ENCODE results near the gene WIPF2. TPM values are rescaled to one million over a fixed set of nuclear protein-coding genes. Genes with fewer than 3 reads are reported as not detected.

WIPF2 gene
- polyA plus RNA-seq, 1 donor from 2014 or later: 11.4 TPM

DNA sequence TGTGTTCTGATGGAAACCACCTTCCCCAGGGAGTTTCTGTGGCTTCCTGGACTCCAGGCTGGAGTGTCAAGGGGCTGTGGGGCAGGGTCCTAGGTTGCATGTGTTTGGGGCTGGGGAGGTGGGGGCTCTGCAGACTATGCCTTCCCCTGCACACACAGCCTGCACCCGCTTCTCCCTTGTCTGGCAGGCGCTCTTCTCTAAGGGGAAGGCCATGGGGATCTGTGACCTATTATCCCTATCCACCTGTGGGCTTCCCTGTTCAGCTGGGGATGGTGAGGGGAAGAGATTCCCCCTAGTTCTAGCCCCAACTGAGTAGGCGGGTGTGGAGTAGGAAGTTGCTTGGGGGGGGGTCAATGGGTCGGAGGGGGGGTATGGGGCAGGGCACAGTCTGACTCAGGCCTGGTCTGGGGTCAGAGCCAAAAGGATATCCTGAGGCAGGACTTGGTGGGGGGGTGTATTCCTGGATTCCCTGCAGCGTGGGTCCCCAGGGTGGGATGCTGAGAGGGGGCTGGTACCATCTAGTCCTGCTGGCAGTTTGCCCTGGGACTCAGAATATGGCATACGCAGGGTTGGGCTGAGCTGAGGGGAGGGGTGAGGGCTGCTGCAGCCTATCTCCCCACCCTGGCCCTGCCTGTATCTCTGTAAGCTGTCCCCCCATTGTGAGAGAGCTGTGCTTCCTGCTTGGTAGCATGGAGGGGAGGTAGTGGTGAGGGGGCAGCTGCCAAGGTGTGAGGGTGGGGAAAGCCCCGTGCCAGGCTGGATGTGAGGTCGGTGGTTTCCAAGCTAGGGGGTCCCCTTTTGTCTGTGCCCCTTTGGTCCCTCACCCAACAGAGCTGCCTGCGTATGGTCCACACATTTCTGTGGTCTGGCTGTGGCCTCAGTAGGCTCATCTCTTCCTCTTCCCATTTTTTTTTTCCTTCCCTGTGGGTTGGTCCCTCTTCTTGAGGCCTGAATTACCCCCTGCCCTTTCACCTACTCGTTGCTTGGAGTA, 104.6 kb downstream of the WIPF2 start:
- peak overlapping the region; percentile 99 to 100 (median 100) for H3K27ac Mint-ChIP-seq
- peak overlapping the region; percentile 95 to 97 (median 95) for H3K4me3 Mint-ChIP-seq
- H3K9me3 Mint-ChIP-seq: peaks cover 0 to 2% (median 0%) of the 10 kb centered on the region in 3 donors
- peaks cover 55 to 63% (median 61%) of the 10 kb centered on the region in 3 donors for H3K4me1 Mint-ChIP-seq
- peaks cover 1% of the 10 kb centered on the region for H3K36me3 Mint-ChIP-seq
- peaks cover 4% of the 10 kb centered on the region for H3K27me3 Mint-ChIP-seq

DNA sequence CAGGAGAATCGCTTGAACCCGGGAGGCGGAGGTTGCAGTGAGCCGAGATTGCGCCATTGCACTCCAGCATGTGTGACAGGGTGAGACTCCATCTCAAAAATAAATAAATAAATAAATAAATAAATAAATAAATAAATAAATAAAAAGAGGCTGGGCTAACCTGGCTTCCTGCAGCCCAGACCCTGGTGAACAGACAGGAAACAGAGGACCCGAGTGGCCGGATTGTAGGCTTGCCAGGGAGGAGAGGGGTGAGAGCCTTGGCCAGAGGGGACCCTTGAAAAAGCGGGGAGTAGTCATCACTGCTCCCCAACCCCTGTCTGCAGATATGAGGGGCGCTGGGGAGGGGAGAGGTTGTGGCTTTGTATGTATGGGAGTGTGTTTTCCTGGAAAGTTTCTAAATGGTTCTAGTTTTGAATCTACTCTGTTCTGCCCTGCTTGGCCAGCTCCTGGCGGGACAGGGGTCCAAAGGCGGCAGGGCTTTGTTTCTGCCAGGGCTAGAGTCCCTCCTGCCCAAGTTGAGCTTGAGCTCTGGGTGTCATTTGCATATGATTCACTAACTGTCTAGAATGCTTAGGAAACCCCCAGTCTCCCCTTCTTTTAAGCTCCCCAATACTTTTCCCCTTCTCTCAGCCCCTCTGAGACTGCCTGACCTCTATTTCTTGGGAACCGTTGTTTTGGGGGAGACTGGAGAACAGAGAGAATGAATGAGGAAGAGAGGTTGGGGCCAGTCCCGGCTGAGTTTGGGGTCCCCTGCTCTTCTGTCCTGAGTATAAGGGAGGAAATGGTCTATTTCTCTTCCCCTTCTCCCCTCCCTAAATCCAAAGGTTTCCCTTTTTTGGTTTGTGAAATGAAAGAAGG, 106.3 kb downstream of the WIPF2 start:
- Mint-ChIP-seq H3K27me3 (peaks cover 1% of the 10 kb centered on the region), H3K4me3 (peak overlapping the region; percentile 78 to 97 (median 94)), H3K4me1 (peaks cover 55 to 65% (median 61%) of the 10 kb centered on the region in 3 donors), H3K36me3 (no peaks in the 10 kb centered on the region), H3K9me3 (peaks cover 0 to 2% (median 0%) of the 10 kb centered on the region in 3 donors), H3K27ac (peak overlapping the region; percentile 99 to 100 (median 100))

DNA sequence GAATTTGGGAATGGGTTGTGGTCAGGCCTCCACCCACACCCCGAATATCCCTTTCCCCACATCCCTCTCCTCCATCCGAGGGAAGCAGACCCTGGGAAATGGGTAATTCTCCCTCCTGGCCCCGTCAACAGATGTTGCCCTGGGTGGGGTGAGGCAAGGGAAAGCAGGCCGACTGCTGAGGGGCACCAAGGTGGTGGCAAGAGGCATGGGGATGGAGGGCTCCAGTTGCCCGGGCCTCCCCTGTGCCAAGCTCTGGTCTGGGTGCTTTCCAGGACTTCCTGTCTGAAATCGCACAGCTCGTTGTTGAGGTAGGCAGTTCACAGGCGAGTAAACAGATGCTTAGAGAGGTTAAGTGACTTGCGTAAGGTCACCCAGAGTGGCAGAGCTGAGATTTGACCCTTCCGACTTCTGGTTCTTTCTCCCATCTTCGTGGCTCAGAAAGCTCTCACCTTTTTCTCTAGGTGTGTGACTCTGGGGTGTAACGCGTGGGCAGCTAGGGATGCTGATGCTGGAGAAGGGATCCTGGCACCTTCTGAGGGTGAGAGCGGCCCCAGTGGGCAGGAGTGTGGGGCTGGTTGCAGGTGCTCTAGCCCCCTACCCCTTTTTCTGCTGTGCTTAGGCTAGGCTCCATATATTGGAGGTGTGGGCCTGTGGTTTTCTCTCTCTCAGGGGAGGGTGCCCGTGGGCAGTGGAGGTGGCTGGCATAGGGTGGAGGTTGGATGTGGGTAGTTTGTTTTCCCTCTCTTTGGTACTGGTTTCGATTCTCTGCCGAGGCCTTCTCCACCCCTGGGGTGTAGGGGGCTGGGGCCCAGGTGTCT, 107.1 kb downstream of the WIPF2 start:
- Mint-ChIP-seq H3K27ac (peak overlapping the region; percentile 99 to 100 (median 100)), H3K36me3 (no peaks in the 10 kb centered on the region), H3K4me1 (peaks cover 53 to 67% (median 59%) of the 10 kb centered on the region in 3 donors), H3K27me3 (peaks cover 1% of the 10 kb centered on the region), H3K9me3 (peaks cover 0 to 2% (median 0%) of the 10 kb centered on the region in 3 donors), H3K4me3 (peak overlapping the region; percentile 78 to 95 (median 91))

DNA sequence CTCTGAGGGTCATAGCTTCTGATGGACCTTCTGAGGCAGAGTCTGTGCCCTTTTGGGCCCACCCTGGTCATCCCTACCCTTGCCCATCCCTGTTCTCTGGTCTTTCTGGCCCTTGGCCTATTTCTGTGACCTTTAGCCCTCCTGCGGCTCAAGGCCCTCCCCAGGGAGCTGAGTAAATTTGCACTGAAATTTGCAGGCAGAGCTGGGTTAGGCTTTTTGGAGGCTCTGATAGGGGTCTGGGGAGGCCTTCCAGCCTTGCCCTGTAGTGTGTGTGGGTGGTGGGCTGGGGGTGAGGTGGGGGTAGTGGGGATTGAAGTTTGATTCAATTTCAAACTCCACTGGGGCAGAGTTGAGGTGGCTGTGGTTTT, 107.7 kb downstream of the WIPF2 start:
- Mint-ChIP-seq H3K27ac (peak overlapping the region; percentile 99 to 100 (median 100)), H3K4me3 (peak overlapping the region; percentile 78 to 95 (median 91)), H3K36me3 (no peaks in the 10 kb centered on the region), H3K27me3 (peaks cover 1% of the 10 kb centered on the region), H3K9me3 (peaks cover 0 to 2% (median 0%) of the 10 kb centered on the region in 3 donors), H3K4me1 (peaks cover 53 to 65% (median 59%) of the 10 kb centered on the region in 3 donors)

DNA sequence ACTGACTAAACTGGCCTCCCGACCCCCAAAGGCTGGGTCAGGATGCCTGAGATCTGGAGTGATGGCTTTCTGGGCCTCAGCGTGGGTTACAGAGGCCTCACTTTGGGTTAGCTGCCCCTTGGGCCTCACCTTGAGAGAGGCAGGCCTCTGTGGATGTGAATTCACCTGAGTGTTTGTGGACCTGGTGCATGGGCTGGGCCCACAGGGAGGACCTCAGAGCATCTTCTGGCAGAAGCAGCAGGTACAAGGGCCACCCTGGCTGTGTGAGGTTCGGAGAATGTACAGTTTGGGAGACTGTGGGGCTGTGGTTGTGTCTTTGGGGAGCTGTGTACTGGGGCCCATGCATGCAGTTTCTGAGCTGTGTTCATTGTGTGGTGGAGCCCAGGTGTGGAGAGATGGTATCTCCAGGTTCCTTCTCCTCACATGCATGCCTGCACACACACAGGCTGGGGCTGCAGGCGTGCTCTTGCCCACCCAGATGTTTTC, 108.2 kb downstream of the WIPF2 start:
- Mint-ChIP-seq H3K4me3 (peak overlapping the region in 3 of 4 donors; percentile 82 to 95 (median 89)), H3K36me3 (no peaks in the 10 kb centered on the region), H3K27me3 (peaks cover 1% of the 10 kb centered on the region), H3K9me3 (peaks cover 0 to 2% (median 0%) of the 10 kb centered on the region in 3 donors), H3K4me1 (peaks cover 48 to 64% (median 58%) of the 10 kb centered on the region in 3 donors), H3K27ac (peak overlapping the region; percentile 99 to 100 (median 100))

DNA sequence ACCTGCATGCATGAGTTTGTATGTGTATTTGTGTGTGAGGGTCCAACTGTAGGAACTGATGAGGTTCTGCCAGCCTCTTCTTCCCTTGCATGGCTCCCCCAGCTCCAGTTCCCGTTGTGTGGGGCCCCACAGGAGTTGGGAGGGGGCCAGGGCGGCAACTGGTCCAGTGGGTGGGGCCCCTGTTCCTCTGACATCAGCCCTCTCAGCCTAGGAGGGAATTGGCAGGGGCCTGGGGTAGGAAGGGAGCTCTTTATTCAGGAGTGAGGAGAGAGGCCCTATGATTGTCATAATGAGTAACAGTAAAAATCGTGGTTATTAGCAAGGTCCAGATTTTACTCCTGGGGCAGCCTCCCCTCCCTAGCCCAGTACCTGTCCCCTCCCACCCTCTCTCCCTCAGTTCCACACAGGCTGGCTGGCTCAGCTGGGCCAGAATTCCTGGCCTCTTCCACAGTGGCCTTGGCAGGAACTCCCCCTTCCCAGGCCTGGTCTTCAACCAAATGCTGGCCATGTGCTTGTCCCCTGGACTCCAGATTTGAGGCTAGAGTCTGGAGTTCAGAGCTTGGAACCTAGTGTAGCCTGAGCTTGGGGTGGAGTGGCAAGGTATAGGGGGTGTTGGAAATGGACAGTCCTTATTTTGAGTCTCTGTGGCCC, 108.8 kb downstream of the WIPF2 start:
- H3K27me3 Mint-ChIP-seq: peaks cover under 1% of the 10 kb centered on the region
- no peaks in the 10 kb centered on the region for H3K9me3 Mint-ChIP-seq
- peak overlapping the region in 3 of 4 donors; percentile 82 to 95 (median 89) for H3K4me3 Mint-ChIP-seq
- peak overlapping the region; percentile 99 to 100 (median 100) for H3K27ac Mint-ChIP-seq
- peaks cover 46 to 67% (median 60%) of the 10 kb centered on the region in 3 donors for H3K4me1 Mint-ChIP-seq
- peaks cover 3% of the 10 kb centered on the region for H3K36me3 Mint-ChIP-seq

DNA sequence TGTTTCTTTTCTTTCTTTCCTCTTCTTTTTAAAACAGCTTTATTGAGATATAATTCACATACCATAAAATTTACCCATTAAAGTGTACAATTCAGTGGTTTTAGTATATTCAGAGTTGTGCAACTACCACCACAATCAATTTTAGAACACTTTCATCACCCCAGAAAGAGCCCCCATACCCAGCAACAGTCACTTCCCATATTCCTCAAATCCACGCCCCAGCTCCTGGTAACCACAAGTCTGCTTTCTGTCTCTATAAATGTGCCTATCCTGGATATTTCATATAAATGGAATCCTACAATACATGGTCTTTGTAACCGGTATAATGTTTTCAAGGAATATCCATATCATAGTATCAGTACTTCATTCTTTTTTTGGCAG, 109.3 kb downstream of the WIPF2 start:
- Mint-ChIP-seq H3K27me3 (no peaks in the 10 kb centered on the region), H3K9me3 (no peaks in the 10 kb centered on the region), H3K4me3 (peak overlapping the region in 3 of 4 donors; percentile 11 to 79 (median 66)), H3K27ac (peak overlapping the region; percentile 87 to 100 (median 99)), H3K36me3 (peaks cover 3% of the 10 kb centered on the region), H3K4me1 (peaks cover 42 to 63% (median 59%) of the 10 kb centered on the region in 3 donors)

DNA sequence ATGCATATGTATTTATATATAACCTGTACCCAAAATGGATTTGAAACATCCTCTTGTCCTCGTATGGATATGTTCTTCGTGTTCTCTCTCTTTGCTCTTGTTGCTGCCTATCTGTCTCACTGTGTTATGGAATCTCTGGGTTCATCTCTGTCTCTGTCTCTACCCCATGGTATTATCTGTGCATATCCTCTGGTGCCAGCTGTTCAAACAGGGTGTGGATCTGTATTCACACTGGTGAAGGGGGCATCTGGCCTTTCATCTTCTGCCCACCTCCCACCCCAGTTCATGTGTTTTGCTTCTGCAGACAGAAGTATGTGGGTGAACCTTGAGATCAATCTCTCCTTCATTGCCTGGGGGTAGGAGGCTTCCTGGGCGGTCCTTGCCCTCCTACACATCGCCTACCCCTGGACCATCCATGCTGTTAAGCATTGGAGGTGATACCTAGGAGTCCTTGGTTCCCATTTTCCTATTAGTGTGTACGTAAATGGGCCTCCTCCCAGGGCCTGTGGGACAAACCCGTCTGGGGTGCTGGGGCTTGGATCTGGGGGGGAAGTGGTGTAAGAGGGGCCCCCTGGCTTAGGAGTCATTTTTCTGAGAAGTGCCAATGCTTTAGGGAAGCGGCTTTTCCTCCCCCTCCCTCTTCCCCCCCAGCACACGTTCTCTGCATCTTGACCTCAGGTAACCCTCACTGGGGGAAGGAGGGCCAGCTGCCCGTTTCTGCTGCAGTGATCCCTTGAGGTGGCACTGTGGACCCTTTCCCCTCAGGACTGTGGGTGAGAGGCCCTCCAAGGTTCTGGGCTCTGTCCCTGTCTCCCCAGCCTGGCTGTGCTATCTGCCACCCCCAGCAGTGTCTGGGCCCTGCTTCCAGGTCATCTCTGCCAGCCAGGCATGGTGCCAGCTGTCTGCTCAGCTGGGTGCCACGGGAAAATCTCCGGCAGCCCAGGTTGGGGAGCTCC, 111.0 kb downstream of the WIPF2 start:
- H3K27ac Mint-ChIP-seq: peak overlapping the region; percentile 88 to 100 (median 90)
- no peaks in the 10 kb centered on the region for H3K27me3 Mint-ChIP-seq
- peak overlapping the region; percentile 34 to 75 (median 66) for H3K4me3 Mint-ChIP-seq
- peaks cover 3% of the 10 kb centered on the region for H3K36me3 Mint-ChIP-seq
- peaks cover 47 to 70% (median 62%) of the 10 kb centered on the region in 3 donors for H3K4me1 Mint-ChIP-seq
- H3K9me3 Mint-ChIP-seq: no peaks in the 10 kb centered on the region

DNA sequence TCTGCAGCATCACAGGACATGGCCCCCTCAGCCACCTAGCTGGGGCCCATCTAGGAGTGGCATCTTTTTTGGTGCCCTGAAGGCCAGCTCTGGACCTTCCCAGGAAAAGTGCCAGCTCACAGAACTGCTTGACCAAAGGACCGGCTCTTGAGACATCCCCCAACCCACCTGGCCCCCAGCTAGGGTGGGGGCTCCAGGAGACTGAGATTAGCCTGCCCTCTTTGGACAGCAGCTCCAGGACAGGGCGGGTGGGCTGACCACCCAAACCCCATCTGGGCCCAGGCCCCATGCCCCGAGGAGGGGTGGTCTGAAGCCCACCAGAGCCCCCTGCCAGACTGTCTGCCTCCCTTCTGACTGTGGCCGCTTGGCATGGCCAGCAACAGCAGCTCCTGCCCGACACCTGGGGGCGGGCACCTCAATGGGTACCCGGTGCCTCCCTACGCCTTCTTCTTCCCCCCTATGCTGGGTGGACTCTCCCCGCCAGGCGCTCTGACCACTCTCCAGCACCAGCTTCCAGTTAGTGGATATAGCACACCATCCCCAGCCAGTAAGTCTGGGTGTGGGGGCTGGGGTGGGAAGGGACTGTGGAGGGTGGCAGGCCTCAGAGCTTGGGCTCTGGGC, 111.9 kb downstream of the WIPF2 start:
- no peaks in the 10 kb centered on the region for H3K27me3 Mint-ChIP-seq
- H3K27ac Mint-ChIP-seq: peak overlapping the region; percentile 88 to 100 (median 90)
- peaks cover 43 to 63% (median 58%) of the 10 kb centered on the region in 3 donors for H3K4me1 Mint-ChIP-seq
- H3K4me3 Mint-ChIP-seq: peak overlapping the region; percentile 34 to 75 (median 66)
- H3K9me3 Mint-ChIP-seq: no peaks in the 10 kb centered on the region
- peaks cover 3% of the 10 kb centered on the region for H3K36me3 Mint-ChIP-seq

DNA sequence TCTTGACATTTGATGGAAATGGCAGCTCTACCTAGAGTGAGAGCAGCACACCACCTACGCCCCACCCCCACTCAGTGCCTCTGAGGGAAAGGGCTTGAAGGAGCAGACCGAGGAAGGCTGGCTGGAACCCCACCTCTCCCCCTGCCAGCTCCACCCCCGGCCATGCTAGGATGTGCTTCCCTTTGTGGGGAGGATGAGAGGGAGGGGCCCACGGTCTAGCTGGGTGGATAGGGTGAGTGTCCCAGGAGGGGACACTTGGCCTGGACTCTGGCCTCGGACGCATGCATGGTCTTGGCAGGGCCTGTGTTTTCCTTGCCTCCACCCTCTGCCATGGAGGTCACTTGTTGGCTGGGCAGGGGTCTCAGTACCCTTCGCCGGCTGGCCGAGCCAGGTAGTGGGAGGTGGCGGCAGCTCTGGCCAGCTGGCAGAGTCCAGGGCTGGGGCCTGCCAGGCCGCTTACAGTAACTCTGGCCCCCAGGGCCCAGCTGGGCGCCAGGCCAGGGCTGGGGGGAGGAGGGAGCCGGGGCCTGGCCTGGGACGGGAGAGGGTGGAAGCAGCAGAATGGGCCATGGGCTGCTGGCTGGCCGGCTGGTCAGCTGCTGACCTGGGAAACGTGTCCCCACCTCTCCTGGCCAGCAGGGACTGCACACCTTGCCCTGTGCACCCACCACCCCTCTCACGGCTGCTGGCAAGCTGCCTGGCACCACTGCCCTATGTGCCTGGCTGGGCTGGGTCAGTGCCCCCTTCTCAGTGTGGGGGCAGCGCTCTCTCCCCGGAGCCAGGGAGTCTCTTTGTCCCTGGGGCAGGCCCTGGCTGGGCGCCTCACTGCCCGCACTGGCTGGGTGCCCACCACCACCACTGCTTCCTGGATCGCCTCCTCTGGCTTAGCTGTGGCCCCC, 112.9 kb downstream of the WIPF2 start:
- H3K9me3 Mint-ChIP-seq: no peaks in the 10 kb centered on the region
- peaks cover 3% of the 10 kb centered on the region for H3K36me3 Mint-ChIP-seq
- H3K27me3 Mint-ChIP-seq: no peaks in the 10 kb centered on the region
- H3K4me3 Mint-ChIP-seq: peak overlapping the region in 2 of 4 donors; percentile 49 to 74
- peaks cover 35 to 56% (median 51%) of the 10 kb centered on the region in 3 donors for H3K4me1 Mint-ChIP-seq
- peak overlapping the region; percentile 80 to 84 (median 83) for H3K27ac Mint-ChIP-seq

Data from IgD-negative memory B cell (primary cell).